ENCODE measurements around the gene CLDN7.

Gene CLDN7

DNA sequence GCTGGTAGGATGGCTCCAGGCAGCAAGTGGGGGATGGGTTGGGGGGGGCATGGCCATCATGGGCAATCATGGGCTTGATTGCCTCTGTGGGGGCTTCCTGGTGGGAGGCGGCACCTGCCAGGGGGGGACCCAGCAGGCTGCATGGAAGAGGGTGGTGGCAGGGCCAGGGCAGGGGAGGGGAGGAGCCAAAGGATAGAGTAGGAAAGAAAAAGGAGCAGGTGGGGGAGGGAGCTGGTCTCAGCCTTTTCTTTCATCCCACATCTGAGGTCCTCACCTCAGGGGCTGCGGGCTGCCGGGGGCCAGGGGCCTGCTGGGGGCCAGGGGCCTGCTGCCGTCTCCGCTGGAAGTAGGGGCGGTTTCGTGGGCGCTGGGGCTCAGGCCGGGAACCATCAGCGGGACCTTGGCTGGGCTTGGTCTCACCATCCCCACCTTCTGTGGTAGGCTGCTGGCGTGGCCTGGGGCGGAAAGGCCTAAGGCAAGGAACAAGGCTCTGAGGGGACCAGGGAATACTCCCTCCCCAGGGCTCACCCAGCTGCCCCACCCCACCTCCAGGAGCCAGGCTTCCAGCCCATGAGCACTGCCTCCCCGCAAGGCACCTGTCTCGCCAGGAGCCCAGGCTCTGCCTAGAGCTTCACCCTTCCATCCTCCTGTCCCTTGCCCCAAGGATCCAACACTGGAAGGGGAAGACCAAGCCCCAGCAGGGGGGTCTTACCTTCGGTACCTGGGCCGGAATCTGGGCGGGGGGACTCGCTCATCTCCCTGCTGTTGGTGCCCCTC, 27.2 kb upstream of the CLDN7 start:
- no peak for DNase-seq (ENCODE audit: low read depth in 2 of 2)

DNA sequence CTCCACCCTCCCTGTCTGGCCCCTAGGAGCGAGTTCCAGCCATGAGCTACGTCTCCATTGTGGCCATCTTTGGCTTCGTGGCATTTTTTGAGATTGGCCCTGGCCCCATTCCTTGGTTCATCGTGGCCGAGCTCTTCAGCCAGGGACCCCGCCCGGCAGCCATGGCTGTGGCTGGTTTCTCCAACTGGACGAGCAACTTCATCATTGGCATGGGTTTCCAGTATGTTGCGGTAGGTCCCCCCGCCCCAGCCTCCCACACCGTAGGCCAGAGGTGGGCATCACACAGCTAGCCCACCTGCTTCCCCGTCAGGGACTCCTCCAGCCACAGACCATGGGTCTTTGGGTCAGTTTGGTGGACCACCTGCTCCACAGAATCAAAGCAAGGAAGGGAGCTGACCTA, 23.4 kb upstream of the CLDN7 start:
- no peak for DNase-seq (ENCODE audit: low read depth in 2 of 2)

DNA sequence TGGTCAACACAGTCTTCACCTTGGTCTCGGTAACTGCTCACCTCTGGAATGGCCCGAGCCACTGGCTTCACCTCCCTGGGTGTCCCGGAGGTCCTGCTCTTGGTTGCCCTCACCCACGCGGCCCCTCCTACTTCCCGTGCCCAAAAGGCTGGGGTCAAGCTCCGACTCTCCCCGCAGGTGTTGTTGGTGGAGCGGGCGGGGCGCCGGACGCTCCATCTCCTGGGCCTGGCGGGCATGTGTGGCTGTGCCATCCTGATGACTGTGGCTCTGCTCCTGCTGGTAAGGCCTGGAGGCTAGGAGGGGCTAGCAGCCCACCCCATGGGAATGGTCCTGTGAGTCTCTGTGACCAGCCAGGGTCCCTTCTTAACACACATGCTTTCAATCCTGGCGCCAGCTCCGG, 22.6 kb upstream of the CLDN7 start:
- DNase-seq (ENCODE audit: low read depth in 2 of 2): no peak

DNA sequence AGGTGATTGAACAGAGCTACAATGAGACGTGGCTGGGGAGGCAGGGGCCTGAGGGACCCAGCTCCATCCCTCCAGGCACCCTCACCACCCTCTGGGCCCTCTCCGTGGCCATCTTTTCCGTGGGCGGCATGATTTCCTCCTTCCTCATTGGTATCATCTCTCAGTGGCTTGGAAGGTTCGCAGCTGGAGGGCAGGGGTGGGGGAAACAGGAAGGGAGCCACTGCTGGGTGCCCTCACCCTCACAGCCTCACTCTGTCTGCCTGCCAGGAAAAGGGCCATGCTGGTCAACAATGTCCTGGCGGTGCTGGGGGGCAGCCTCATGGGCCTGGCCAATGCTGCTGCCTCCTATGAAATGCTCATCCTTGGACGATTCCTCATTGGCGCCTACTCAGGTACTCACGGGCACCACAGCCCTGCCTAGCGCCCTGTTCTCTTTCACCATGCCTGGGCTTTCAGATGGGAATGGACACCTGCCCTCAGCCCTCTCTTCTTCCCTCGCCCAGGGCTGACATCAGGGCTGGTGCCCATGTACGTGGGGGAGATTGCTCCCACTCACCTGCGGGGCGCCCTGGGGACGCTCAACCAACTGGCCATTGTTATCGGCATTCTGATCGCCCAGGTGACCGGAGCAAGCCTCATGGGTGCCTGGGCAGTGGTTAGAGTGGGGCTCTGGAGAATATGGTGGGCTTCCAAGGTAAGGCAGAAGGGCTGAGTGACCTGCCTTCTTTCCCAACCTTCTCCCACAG, 21.4 kb upstream of the CLDN7 start:
- DNase-seq (ENCODE audit: low read depth in 2 of 2): no peak

DNA sequence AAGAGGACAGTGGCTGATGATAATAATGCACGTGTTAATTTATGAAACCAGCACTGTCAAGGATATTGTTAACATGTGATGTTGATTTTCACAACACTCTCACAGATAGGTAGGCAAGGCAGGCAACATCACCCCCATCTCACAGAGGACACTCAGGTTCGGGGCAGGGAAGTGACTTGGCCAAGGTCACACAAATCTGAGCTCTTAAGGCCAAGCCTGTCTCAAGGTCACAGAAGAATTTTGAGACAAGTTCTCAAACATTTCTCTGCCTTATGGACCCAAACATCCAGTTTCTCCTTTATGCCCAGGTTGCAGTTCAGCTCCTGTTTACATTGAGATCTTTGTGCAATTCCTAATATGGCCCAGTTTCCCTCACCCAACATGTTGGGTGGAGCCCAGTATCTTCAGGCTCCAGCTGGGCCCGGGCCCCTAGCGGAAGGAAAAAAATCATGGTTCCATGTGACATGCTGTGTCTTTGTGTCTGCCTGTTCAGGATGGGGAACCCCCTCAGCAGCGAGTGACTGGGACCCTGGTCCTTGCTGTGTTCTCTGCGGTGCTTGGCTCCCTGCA, 20.6 kb upstream of the CLDN7 start:
- no peak for DNase-seq (ENCODE audit: low read depth in 2 of 2)

DNA sequence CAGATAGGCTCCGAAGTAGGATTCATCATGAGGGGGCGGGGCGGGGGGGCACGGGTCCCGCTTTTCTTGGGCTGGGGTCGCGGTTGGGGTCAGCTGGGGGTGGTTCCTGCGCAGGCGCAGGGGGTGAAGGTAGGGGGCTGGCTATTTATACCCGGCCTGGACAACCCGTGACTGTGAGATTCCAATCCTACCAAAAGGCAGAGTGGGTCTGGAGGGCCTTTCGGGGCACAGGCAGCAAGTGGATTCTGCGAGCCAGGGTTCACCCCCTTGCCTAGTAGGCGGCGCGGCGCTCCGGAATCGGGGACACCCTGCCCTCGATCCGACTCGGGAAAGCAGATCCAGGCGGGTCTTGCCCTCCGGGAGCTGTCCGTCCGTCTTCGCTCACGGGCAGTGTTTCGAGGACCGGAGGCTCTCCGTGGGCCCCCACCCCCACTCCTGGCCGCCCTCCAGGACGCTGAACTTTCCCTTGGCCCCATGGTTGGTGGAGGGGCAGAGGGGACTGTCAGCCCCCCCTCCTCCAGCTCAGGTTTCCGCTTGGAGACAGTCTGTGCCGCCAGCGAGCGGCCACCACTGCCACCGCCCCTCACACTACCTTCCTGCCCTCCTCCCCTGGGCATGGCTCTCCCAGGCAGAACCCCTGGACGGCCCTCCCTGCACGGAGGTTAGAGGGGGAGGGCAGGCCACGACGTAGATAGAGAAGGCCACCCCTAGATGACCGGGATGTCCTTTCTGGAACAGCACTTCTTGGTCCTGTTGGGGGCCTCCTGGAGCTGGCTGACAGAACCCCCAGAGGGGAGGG, 19.9 kb upstream of the CLDN7 start:
- DNase-seq (ENCODE audit: low read depth in 2 of 2): no peak

DNA sequence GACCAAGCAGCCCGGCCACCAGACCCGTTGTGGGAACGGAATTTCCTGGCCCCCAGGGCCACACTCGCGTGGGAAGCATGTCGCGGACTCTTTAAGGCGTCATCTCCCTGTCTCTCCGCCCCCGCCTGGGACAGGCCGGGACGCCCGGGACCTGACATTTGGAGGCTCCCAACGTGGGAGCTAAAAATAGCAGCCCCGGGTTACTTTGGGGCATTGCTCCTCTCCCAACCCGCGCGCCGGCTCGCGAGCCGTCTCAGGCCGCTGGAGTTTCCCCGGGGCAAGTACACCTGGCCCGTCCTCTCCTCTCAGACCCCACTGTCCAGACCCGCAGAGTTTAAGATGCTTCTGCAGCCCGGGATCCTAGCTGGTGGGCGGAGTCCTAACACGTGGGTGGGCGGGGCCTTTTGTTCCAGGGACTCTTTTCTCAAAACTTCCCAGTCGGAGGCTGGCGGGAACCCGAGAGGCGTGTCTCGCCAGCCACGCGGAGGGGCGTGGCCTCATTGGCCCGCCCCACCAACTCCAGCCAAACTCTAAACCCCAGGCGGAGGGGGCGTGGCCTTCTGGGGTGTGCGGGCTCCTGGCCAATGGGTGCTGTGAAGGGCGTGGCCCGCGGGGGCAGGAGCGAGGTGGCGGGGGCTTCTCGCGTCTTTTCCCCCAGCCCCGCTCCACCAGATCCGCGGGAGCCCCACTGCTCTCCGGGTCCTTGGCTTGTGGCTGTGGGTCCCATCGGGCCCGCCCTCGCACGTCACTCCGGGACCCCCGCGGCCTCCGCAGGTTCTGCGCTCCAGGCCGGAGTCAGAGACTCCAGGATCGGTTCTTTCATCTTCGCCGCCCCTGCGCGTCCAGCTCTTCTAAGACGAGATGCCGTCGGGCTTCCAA, 19.0 kb upstream of the CLDN7 start, which contains the start of gene SLC2A4:
SLC2A4 (plus strand) TSS at position 645 of the 879 bp plus-strand sequence; CDS start at position 862, 217 bp downstream.
- DNase-seq (ENCODE audit: low read depth in 2 of 2): peak; percentile 88 to 92

DNA sequence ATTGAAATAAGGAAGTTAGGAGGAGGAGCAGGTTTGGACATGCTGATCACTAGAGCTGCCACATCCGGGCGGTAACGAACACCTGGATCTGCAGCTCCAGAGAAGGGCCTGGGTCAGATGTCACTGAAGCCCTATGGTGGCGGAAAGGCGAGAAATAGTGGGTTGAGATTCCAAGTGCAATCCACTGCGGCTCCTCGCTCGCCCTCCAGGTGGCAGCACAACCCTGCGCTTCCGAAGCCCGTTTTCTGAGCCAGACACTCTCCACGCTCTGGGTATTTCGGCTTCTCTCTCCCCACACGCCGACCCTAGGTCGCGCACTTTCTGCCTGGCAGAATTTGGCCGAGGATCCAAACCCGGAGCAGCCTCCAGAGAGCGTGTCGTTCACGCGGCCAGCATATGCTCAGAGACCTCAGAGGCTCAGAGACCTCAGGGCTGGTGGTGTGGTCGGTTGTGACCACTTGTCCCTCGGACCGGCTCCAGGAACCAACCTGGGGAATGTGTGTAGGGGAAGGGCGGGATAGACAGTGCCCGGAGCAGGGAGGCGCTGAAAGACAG, 18.3 kb upstream of the CLDN7 start:
- peak; percentile 67 to 78 for DNase-seq (ENCODE audit: low read depth in 2 of 2)

DNA sequence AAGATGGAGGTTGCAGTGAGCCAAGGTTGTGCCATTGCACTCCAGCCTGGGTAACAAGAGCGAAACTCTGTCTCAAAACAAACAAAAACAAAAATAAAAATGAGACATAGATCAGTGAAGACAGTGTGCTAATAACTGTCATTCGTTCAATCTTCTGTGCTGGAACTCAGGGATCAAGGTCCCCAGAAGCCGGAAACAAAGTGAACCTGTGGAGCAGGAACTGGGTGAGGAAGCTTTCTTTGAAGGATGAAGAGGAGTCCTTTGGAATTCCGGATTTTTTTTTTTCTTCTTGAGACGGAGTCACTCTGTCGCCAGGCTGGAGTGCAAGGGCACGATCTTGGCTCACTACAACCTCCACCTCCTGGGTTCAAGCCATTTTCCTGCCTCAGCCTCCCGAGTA, 17.2 kb upstream of the CLDN7 start:
- no peak for DNase-seq (ENCODE audit: low read depth in 2 of 2)

DNA sequence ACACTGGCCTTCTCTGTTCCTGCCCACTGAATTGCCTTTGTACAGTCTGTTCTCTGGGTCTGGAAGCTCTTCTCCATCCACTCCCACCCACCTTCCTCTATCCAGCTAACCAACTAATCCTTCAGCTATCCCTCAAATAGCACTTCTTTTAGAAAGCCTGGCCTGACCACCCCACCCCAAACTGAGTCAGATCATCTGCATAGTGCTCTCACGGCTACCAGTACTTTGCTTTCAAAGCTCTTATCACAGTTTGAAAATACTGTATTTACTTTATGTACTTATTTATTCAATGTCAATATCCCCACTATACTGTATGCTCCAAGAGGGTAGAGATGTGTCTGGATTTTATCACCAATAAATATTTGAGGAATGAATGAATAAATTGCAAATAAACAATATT, 4.5 kb upstream of the CLDN7 start:
- no peak for DNase-seq (ENCODE audit: low read depth in 2 of 2)

DNA sequence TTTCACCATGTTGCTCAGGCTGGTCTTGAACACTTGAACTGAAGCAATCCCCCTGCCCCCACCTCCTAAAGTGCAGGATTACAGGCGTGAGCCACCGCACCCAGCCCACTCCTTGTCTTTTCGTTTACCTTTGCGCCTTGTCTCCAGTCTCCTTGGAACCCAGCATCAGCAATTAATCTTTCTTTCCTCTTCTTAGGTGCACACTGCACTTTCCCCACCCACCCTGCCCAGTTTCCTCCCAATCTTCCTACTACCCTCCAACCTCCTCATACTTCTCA, 1.5 kb upstream of the CLDN7 start:
- no peak for DNase-seq (ENCODE audit: low read depth in 2 of 2)

DNA sequence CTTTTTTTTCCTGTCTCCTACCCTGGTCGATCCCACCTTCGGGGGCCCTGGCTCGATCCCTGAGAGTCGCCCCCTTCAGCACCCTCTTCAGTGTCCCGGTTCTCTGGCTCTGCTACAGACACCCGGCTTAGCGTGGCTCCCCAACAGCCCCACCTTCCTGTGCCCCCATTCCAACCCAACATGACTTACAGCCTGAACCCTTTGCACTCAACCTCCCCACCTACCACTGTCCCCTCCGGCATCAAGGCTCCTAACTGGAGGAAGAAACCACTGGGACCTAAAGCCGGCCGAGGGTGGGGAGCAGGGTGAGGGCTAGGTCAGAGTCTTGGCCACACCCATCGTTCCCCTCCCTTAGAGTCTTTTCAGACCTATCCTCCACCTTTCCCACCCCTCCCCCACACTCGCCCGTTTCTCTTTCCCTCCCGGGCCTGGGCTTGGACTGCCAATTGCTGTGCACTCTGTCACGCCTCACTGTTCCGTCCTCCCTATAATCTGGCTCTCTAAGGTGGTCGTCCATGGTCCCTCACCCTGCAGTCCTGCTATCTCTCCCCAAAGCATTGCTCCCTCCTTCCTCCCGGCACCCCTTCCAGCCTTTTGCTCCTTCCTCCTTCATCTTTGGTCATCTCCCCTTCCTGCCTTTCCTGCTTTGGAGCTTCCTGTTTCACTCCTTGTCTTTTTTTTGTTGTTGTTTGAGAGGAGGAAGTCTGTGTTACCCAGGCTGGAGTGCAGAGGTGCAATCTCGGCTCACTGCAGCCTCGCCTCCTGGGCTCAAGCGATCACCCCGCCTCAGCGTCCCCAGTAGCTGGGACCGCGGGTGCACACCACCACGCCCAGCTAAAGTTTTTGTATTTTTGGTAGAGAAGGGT, 890 bp upstream of the CLDN7 start:
- no peak for DNase-seq (ENCODE audit: low read depth in 2 of 2)

DNA sequence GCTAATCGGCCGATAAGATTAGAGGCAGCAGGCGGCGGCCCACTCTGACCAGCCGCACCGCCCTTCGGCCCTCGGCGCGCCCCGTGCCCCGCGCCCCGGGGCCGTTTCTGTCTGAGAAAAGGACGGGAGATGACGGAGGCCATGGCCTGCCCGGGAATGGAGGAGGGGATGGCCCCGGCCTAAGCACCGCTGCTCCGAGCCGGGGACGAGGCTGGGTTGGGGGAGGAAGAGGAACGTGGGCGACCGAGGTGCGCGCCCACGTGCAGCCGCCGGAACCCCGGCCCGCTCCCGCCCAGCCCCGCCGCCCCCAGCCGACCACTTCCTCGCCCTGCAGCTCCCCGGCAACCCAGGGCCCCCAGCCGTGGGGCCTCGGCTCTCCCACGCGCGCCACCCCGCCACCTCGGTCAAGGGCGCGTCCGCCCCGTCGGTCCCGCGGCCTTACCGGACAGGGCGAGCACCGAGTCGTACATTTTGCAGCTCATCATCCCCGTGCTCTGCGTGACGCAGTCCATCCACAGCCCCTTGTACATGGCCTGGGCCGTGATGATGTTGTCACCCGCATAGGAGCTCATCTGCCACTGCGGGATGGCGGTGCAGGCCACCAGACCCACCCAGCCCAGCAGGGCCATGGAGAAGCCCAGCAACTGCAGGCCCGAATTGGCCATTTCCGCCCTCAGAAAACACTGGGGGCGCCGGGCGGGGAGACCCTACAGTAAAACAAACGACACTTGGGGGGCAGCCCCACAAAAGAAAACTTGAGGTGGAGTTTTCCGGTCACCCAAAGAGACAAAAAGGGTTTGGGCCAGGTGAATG, 693 bp downstream of the CLDN7 start:
- DNase-seq (ENCODE audit: low read depth in 2 of 2): no peak

DNA sequence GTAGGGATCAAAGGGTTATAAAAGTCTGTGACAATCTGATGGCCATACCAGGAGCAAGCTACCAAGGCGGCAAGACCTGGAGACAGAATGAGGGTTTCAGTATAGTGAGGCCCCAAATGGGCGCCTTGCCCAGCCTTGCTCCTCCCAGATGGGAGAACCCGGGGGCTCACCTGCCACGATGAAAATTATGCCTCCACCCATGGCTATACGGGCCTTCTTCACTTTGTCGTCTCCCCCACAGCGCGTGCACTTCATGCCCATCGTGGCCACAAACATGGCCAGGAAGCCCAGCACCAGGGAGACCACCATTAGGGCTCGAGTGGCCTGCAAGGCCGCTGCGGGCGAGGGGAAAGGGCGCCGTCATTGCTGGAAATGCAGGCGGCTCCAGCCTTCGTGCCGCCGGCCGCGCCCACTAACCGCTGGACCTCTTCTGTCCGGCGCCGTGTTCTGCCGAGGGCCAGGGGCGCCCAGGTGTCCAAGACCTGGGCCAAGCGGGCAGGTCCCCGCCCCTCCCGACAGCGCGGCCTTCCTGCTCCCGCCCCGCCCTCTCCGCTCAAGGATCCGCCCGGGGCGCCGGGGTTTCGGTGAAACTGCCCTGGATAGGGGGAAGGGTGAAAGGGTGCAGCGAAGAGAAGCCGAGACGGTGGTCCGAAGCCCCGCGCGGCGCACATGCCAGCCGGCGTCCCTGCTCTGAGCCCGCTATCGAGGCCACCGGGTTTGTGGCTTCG, 1.5 kb downstream of the CLDN7 start:
- peak in 1 of 2 donors; percentile 15 for DNase-seq (ENCODE audit: low read depth in 2 of 2)

DNA sequence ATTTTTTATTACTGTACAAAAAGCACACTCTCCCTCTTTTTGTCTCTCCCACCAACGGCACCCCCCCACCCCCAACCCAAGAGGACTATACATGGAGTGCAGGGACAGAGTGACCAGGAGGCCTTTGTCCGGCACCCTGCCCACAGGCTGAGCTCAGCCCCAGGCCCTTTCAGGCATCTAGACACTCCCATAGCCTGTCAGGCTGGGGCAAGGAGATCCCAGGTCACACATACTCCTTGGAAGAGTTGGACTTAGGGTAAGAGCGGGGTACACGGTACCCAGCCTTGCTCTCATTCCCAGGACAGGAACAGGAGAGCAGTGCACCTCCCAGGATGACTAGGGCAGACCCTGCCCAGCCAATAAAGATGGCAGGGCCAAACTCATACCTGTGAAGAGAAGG, 2.1 kb downstream of the CLDN7 start:
- DNase-seq (ENCODE audit: low read depth in 2 of 2): no peak

DNA sequence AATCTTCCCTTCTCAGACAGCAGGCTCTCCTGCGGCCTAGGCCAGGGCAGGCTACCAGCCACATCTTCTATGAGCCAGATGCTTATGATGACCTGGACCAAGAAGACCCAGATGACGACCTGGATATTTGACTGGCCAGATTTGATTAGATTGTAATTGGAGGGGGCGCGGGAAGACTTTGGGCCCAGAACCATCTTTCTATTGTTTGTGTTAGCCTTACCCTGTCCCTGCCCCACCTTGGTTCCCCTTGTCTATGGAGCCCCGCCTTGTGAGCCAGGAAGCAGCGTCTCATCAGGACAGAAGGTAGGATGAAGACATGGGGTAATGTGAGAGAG, 2.8 kb downstream of the CLDN7 start:
- DNase-seq (ENCODE audit: low read depth in 2 of 2): no peak

DNA sequence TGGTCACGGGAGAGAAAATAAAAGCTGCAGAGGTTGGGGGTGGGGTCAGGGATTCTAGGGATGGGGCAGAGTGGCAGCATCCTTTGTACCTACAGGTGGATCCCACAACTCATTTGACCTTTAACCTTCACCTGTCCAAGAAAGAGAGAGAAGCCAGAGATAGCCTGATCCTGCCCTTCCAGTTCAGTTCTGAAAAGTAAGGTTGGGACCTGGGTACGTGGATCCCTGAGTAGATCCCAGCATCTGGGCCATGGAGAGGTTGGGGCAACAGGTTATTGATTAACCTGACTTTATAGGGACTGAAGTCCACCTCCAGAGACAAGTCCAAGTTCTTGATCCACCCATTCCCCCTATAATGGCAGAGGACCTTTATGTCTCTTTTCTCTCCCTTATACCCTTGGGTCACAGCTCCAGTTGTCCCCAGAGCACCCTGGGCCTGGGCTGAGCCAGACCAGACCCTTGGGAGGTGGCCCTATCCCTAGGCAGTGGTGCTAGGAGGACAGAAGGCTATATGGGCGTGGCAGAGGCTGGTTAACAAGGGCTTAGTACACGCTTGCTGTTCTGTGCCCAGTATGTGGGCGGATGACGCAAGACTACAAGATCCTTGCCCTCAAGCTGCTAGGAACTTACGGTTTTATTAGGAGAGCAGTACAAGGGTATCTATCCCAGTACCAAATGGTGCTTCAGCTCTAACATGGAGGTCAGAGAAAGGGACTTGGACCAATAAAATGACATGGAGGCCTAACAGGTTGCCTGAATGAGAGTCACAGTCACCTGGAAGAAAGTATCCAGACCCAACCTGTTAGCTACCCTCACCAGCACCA, 3.3 kb downstream of the CLDN7 start:
- DNase-seq (ENCODE audit: low read depth in 2 of 2): no peak
